ENCODE measurements around the gene SPATA31C2.
"Not testable (repeated sequence)": the region's sequence is repeated elsewhere in the genome, so short reads cannot be mapped to it uniquely, and the experiment has no call there.

The SPATA31C2 gene
- total RNA-seq, result 0 reads per million in 4 donors

- DNase-seq, result not testable (repeated sequence)
Measured at GRCh38 chr9:88138375-88138774, at the start of gene SPATA31C2. SPATA31C2 (minus strand) TSS chr9:88138475; CDS start chr9:88138446, 29 bp downstream.

GRCh38 chr9:88187631-88188030 lies 49.4 kb upstream of the SPATA31C2 start:
- no peak for DNase-seq

DNA sequence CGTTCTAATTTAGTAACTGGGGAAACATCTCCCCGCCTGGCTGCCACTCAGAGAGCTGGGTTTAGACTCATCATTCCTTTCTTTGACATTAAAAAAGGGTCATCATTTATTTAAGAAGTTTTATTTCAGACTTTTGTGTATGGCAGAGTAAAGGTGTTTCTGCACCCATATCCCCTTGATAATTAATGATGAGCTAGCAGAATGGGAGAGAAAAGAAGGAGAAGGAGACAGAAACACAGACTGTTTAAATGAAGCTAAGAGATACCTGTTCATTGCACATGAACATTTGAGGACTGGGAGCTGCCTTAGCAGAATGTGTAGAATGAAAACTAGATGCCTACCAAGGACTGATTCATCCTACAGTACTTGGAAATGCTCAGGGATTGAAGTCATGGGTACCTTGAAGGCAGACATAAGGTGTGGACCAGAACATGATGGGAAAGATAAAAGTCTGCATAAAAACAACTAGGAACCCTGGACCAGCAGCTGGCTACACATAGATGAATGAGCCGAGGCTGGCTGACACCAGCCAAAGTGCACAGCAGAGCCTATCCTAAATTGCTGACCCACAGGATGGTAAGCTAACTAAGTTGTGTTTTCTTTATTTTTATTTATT lies 48.3 kb upstream of the SPATA31C2 start:
- no peak for DNase-seq

DNA sequence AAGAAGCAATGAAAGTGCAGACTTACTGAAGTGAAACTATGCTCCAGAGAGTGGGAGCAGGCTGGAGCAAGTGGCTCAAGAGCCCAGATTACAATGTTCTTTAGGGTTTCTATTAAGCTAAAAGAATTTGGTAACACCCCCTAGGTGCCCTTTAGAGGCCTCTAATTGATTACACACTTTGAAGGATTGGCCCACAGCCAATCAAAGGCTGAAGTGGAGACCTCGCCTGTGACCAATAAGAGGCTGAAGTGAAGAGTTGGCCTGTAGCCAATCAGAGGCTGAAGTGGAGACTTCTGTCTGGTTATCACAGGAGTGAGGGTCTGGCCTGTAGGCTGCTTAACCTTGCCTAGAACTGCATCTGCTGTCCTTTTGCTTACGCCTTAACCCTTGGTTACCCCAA lies 46.7 kb upstream of the SPATA31C2 start:
- DNase-seq, result no peak

GRCh38 chr9:88183798-88184495 lies 45.7 kb upstream of the SPATA31C2 start:
- no peak for DNase-seq

DNA sequence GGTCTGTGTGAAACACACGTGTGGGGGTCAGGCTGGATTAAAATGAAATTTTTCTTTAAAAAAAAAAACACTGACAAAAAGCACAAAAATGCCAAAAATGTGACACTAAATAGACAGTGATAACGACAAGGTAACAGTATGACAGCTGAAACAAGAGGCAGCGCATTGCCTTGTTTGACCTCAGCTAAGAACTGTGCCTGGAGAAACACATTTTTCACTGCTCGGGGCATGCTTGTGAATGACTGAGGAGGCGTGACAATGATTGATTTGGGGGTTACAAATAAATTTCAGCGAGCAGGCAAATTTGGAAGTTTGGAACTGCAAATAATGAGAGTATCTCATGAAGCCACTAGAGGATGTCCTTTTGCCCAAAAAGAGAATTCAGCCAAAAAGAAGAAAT lies 44.2 kb upstream of the SPATA31C2 start:
- no peak for DNase-seq

GRCh38 chr9:88180081-88180765 lies 41.9 kb upstream of the SPATA31C2 start:
- no peak for DNase-seq

DNA sequence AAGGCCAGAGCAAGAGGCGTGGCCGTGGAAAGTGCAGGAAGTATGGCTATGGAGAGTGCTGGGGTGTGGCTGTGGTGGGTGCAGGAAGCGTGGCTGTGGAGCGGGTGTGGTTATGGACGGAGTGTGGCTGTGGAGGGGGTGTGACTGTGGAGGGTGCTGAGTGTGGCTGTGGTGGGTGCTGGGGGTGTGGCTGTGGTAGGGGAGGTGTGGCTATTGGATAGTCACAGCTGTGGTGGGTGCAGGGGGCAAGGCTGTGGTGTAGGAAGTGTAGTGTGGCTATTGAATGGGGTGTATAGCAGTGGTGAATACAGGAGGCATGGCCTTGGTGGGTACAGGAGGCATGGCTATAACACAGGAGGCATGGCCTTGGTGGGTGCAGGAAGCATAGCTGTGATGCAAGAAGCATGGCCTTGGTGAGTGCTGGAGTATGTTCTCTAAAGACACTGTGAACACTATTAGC lies 40.8 kb upstream of the SPATA31C2 start:
- DNase-seq, result peak in 1 of 5 donors; percentile 56

DNA sequence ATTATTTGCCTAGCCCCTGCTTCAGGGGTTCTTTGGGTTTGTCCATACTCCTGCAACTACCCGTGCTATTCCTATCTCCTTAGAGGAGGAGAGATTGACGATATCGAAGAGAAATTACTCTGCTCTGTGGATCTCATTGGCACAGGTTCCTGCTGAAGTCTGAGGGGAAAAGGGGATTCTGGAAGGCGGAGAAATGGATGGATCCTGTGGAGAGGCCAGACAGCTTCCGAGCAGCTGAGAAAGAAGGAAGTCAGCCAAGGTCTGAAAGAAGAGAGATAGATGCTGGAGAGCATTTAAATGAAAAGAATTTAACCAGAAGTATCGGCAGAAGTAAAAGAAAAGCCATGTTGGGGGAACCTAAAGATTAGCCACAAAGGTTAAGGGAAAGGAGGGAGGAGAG lies 40.4 kb upstream of the SPATA31C2 start:
- DNase-seq, result no peak

- no peak for DNase-seq
Measured at GRCh38 chr9:88177371-88177770, 39.1 kb upstream of the SPATA31C2 start.

- no peak for DNase-seq
Measured at GRCh38 chr9:88174324-88174723, 36.0 kb upstream of the SPATA31C2 start.

GRCh38 chr9:88173378-88173999 lies 35.2 kb upstream of the SPATA31C2 start:
- peak in 4 of 5 donors; percentile 17 to 74 (median 22) for DNase-seq

DNA sequence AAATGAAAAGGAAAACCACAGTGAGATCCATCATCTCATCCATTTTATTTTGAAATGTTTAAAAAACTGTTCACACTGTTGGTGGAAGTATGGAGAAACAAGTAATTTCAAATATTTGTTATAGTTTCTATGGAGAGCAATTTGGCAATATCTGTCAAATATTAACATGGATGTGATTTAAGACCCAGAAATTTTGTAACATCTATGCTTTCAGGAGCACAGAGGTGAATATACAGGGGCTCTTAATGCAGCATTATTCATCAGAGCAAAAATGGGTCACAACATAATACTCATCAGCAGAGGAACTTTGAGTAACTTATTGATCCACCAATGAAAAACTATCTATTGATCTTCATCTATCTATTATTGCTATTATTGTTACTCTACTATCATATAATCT lies 31.4 kb upstream of the SPATA31C2 start:
- DNase-seq, result no peak

DNA sequence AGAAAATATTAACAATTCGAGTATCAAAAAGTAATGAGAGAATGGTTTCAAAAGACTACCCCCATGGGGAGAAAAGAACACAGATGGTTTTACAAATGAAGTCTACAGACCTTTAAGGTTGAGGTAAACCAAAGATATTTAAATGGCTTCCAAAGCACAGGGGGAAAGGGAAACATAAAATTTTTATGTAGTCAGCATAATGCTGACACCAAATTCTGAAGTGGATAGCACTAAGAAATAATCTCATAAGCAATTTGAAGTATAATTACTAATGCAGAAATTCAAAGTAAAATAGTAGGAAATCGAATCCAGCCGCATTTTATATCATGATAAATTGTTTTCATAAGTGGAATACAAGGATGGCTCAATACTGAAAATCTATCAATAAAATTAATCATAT lies 30.3 kb upstream of the SPATA31C2 start:
- no peak for DNase-seq

- no peak for DNase-seq
Measured at GRCh38 chr9:88166660-88167059, 28.4 kb upstream of the SPATA31C2 start.

DNA sequence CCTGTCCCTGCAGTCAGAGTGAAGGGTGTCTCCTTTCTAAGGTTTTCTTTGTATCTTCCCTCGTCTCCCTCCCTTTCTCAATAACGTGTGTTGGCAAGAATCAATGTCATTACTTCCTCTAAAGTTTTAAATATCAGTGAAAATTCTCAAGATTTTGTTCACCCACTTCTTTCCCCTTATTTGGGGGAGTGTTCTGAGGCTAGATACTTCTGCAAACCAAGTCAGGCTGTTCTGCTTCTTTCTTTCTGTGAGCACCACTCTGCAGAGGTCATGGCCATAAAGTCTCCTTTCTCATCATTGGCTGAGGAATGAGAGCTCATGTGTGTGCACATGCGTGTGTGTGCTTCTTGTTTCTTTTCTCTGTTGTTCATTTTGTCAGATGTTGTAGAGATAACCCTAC lies 26.6 kb upstream of the SPATA31C2 start:
- no peak for DNase-seq

DNA sequence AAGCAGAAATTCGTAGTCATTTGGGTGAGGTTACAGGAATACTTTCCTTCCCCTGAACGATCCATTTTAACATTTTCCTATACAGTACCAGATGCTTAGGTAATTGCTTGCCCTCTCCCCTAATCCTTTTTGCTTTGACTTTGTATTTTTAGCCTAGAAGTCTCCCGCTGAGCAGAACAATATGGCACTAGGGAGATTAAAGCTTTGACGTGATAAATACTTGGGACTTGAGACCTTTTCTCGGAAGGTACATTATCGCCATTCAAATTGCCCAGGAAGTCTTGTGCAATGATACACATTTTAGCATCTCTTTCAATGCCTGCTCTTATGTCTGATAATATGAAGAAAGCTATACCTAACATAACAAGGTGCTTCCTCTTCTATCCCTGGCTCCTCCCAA lies 22.9 kb upstream of the SPATA31C2 start:
- no peak for DNase-seq

DNA sequence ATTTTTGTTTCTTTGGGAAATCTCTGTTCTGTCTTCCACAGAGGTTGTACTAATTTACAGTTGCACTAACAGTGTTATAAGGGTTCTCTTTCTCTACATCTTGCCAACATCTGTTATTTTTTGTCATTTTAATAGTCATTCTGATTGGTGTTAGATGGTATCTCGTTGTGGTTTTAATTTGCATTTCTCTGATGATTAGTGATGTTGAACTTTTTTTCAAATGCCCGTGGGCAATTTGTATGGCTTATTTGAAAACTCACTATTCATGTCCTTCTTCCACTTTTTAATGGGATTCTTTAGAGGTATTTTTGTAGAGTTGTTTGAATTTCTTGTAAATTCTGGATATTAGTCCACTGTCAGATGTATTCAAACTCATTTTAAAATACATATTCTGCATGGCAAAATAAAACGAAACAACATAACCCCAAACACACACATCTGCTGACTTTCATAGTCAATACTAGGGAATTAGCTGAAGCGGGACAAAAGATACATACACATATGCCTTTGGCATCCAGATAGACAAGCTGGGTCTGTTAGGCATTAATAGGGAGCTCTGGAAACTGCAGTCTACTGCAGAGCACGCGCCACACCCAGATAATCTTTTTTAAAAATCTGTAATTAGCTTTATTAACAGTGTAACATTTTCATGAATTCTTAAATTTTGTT lies 5.8 kb upstream of the SPATA31C2 start:
- no peak for DNase-seq

GRCh38 chr9:88143179-88143578 lies 4.9 kb upstream of the SPATA31C2 start:
- DNase-seq, result no peak

GRCh38 chr9:88133552-88133951 lies 4.7 kb downstream of the SPATA31C2 start:
- DNase-seq, result not testable (repeated sequence)

DNA sequence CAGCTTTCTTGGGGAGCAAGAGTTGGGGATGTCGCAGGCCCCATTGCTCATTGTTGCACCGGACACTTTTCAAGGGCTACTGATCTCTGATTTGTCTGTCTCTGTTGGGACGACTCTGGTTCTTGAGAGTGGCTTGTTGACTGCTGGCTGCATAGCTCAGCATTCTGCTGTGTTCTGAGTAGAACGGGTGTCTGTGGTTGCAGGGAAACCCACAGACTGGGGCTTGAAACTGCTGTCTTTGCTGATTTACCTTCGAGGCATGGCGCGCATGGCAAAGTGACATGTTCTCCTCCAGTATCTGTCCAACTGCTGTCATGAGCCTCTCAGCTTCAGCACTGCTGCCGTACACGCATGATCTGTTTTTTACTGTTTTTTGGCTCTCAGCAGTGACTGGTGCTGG lies 8.7 kb downstream of the SPATA31C2 start:
- DNase-seq, result peak in 1 of 5 donors; percentile 20

- DNase-seq, result not testable (repeated sequence)
Measured at GRCh38 chr9:88127700-88128300, 10.5 kb downstream of the SPATA31C2 start.
